DOHH2 (cell line): Measurements from ENCODE around the gene SCAMP1.

ENCODE experiments used
- H3F3A ChIP-seq: fragments of 200-600 bp; sonication (generic), shearing (Covaris generic); 2 replicates; pipeline ENCODE4 v1.6.0; 2016; ENCODE audit warnings: antibody characterized with exemption, mild to moderate bottlenecking; ENCODE audit not compliant: control insufficient read depth, insufficient read depth
- H3K27ac ChIP-seq: fragments of 200-600 bp; sonication (generic); 2 replicates; pipeline ENCODE4 v1.5.1; 2014; ENCODE audit warnings: low read depth, mild to moderate bottlenecking, low read length, moderate library complexity
- H3K27me3 ChIP-seq: fragments of 200-600 bp; sonication (generic); 2 replicates; pipeline ENCODE4 v1.6.1; 2014; ENCODE audit warnings: mild to moderate bottlenecking, low read length, mixed read lengths; ENCODE audit not compliant: control insufficient read depth
- H3K36me3 ChIP-seq: fragments of 200-600 bp; sonication (generic); 2 replicates; pipeline ENCODE4 v1.6.1; 2014; ENCODE audit warnings: mild to moderate bottlenecking, low read length, moderate library complexity, mixed read lengths; ENCODE audit not compliant: control insufficient read depth
- H3K4me1 ChIP-seq: fragments of 200-600 bp; sonication (generic); 2 replicates; pipeline ENCODE4 v1.6.1; 2014; ENCODE audit warnings: mild to moderate bottlenecking, low read length, mixed read lengths; ENCODE audit not compliant: control insufficient read depth
- H3K4me2 ChIP-seq: fragments of 200-600 bp; sonication (generic); 2 replicates; pipeline ENCODE4 v1.6.0; 2014; ENCODE audit warnings: mild to moderate bottlenecking, low read length, moderate library complexity
- H3K4me3 ChIP-seq: fragments of 200-600 bp; sonication (generic); 2 replicates; pipeline ENCODE4 v1.5.1; 2014; ENCODE audit warnings: mild to moderate bottlenecking, low read length, mixed read lengths
- H3K79me2 ChIP-seq: fragments of 200-600 bp; sonication (generic); 2 replicates; pipeline ENCODE4 v1.6.1; 2014; ENCODE audit warnings: mild to moderate bottlenecking, low read length, mixed read lengths; ENCODE audit not compliant: control insufficient read depth
- H3K9me2 ChIP-seq: fragments of 200-600 bp; sonication (generic); replicated peaks from 2 replicates; pipeline ENCODE4 v1.6.1; 2014; ENCODE audit warnings: mild to moderate bottlenecking, low read length, mixed read lengths; ENCODE audit not compliant: control insufficient read depth
- H3K9me3 ChIP-seq: fragments of 200-600 bp; sonication (generic); 2 replicates; pipeline ENCODE4 v1.6.1; 2014; ENCODE audit warnings: antibody characterized with exemption, low read length, mixed read lengths; ENCODE audit not compliant: control insufficient read depth, insufficient read depth
- H4K20me1 ChIP-seq: fragments of 200-600 bp; sonication (generic); 2 replicates; pipeline ENCODE4 v1.6.0; 2014; ENCODE audit warnings: low read depth, mild to moderate bottlenecking, antibody characterized with exemption, low read length, moderate library complexity; ENCODE audit not compliant: control insufficient read depth, insufficient read depth
- EZH2phosphoT487 ChIP-seq: fragments of 200-600 bp; sonication (generic); IDR thresholded peaks from 2 replicates; pipeline ENCODE4 v1.6.1; 2017; ENCODE audit warnings: borderline replicate concordance, mild to moderate bottlenecking, antibody characterized with exemption, low read length, moderate library complexity, mixed read lengths
- TF ChIP-seq, protein P1 (sequence below): fragments of 200-600 bp; sonication (generic); IDR thresholded peaks from one replicate; pipeline ENCODE4 v1.5.1; 2014; ENCODE audit warnings: antibody characterized with exemption, mild to moderate bottlenecking, low read depth, low read length; ENCODE audit not compliant: poor library complexity, severe bottlenecking

The SCAMP1 gene

DNA sequence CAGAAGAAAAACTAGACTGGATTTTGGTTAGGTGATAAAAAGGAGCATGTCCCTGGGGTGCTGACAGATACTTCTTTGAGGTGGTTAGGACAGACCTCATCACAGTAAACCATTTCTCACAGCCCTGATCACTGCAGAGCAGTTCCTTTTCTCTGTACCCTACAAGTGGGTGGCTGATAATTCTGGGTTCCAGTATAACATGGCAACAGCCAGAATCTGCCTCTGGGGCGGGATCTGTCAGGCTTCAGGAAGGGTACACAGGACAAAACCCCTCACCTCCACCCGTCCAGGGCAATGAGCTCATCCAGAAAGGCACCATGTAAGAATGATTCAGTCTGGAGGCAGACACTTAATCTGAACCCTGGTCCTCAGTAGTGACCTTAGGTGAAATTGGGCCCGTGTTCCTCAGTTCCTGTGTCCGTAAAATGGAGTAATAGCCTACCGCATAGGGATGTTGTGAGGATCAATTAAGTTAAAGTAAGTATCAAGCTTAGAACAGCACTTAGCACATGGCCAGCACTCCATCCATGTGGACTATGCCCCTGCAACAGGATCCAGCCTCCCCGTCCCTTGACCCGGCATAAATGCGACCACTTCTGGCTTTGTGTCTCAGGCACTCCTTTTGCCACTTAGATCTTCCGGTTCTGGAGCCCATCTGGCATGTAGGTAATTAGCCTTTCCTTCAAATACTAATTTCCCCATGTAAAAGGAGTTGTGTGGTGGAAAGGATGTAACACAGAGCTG is 159.0 kb downstream of the SCAMP1 start:
- H3F3A ChIP-seq: no peaks in the 10 kb centered on the region
- H3K36me3 ChIP-seq: no peaks in the 10 kb centered on the region
- H3K27me3 ChIP-seq: no peaks in the 10 kb centered on the region
- H3K9me3 ChIP-seq: no peaks in the 10 kb centered on the region
- no peaks in the 10 kb centered on the region for H3K9me2 ChIP-seq
- H3K4me1 ChIP-seq: no peaks in the 10 kb centered on the region
- TF ChIP-seq EZH2phosphoT487: no peak
- TF ChIP-seq, protein P1, sequence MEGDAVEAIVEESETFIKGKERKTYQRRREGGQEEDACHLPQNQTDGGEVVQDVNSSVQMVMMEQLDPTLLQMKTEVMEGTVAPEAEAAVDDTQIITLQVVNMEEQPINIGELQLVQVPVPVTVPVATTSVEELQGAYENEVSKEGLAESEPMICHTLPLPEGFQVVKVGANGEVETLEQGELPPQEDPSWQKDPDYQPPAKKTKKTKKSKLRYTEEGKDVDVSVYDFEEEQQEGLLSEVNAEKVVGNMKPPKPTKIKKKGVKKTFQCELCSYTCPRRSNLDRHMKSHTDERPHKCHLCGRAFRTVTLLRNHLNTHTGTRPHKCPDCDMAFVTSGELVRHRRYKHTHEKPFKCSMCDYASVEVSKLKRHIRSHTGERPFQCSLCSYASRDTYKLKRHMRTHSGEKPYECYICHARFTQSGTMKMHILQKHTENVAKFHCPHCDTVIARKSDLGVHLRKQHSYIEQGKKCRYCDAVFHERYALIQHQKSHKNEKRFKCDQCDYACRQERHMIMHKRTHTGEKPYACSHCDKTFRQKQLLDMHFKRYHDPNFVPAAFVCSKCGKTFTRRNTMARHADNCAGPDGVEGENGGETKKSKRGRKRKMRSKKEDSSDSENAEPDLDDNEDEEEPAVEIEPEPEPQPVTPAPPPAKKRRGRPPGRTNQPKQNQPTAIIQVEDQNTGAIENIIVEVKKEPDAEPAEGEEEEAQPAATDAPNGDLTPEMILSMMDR: no peak
- H3K79me2 ChIP-seq: no peaks in the 10 kb centered on the region
- H3K4me3 ChIP-seq: no peak overlapping the region
- H3K27ac ChIP-seq: no peak overlapping the region
- no peaks in the 10 kb centered on the region for H4K20me1 ChIP-seq
- no peak overlapping the region for H3K4me2 ChIP-seq

DNA sequence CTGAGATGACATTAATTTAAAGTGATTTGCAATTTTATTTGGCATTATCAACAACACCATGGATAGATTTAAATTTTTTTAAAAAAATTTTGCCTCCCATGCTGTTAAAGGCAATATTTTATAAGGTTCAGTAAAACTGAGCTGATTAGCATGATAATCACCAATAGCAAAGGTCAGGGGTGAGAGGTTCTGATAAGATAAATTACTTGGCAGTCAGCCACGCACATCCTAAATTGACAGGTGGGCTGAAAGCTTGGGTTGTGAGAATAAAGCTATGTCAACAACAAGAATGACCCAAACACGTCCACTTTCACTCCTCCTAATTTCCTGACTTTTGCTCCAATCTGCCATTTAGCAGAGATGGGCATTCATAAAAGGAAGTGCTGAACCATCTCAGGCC is 161.0 kb downstream of the SCAMP1 start:
- H3K4me2 ChIP-seq: no peak overlapping the region
- H3K4me1 ChIP-seq: no peaks in the 10 kb centered on the region
- H3K9me3 ChIP-seq: no peaks in the 10 kb centered on the region
- H3F3A ChIP-seq: no peaks in the 10 kb centered on the region
- no peak for TF ChIP-seq EZH2phosphoT487
- TF ChIP-seq, protein P1: no peak
- H3K36me3 ChIP-seq: no peaks in the 10 kb centered on the region
- H3K27ac ChIP-seq: no peak overlapping the region
- H3K9me2 ChIP-seq: no peaks in the 10 kb centered on the region
- H3K79me2 ChIP-seq: no peaks in the 10 kb centered on the region
- peaks cover 14% of the 10 kb centered on the region for H3K27me3 ChIP-seq
- H4K20me1 ChIP-seq: no peaks in the 10 kb centered on the region
- no peak overlapping the region for H3K4me3 ChIP-seq

DNA sequence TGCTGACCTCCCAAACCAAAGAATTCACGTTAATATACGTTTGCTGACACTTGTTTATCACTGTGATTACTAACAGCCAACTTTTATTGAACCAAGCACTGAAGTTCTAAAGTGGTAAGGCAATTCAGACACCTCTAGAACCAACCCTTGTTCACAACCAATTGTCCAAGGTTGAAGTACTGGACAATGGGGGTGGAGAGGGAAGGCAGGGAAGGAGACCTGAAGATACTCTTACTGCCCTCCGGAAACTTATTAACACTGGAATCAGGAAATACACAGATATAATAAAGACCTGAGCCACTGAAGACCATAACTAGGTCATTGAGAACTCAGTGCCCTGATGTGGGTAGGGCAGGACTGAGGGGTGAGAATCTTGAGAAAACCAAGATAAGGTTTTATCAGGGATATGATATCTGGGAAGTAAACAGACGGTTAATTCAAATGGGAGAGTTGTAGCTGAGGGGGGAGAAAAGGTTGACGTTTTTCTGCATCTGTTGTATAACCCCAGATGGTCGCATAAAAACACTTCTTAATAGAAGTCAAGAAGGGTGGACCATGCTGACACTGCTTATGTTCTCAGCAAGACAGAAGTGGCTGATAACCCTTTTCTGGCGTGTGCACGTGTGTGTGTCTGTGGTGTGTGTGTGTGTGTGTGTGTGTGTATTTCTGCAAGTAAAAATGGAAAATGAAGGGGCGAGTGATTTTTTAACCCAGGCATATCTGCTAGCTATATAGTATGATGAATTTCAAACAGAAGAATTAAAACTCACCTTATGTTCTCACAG is 162.3 kb downstream of the SCAMP1 start:
- H4K20me1 ChIP-seq: no peaks in the 10 kb centered on the region
- H3K9me3 ChIP-seq: no peaks in the 10 kb centered on the region
- no peaks in the 10 kb centered on the region for H3F3A ChIP-seq
- H3K4me3 ChIP-seq: no peak overlapping the region
- H3K36me3 ChIP-seq: no peaks in the 10 kb centered on the region
- H3K79me2 ChIP-seq: no peaks in the 10 kb centered on the region
- TF ChIP-seq, protein P1: no peak
- no peak for TF ChIP-seq EZH2phosphoT487
- H3K27me3 ChIP-seq: peaks cover 17% of the 10 kb centered on the region
- H3K9me2 ChIP-seq: no peaks in the 10 kb centered on the region
- H3K27ac ChIP-seq: no peak overlapping the region
- no peak overlapping the region for H3K4me2 ChIP-seq
- H3K4me1 ChIP-seq: no peaks in the 10 kb centered on the region
